GM12801 (cell line): ENCODE results near the gene DHRS3.

ENCODE experiments used
- TF ChIP-seq, protein P1 (sequence below): IDR thresholded peaks from one replicate; pipeline ENCODE4 v1.5.1; 2011; ENCODE audit warnings: control low read depth; ENCODE audit not compliant: insufficient read length; ENCODE audit errors: extremely low read depth

Gene DHRS3

DNA sequence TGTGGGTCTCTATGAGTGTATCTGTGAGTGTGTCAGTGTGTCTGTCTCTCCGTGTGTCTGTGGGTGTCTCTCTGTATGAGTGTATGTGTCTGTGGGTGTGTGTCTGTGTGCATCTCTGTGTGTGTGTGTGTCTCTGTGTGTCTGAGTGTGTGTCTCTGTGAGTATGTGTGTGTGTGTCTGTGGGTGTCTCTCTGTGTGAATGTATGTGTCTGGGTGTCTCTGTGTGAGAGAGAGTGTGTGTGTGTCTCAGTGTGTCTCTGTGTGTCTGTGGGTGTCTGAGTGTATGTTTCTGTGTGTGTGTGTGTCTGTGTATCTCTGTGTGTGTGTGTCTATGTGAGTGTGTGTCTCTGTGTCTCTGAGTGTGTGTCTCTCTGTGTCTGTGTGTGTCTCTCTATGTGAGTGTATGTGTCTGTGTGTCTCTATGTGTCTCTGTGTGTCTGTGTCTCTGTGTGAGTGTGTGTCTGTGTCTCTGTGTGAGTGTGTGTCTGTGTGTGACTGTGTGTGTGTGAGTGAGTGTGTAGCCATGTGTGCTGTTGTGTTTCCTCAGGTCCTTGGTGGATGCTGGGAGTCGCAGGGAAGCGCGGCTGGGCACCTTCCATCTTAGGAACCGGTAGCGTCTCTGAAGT, 33.0 kb downstream of the DHRS3 start:
- TF ChIP-seq, protein P1, sequence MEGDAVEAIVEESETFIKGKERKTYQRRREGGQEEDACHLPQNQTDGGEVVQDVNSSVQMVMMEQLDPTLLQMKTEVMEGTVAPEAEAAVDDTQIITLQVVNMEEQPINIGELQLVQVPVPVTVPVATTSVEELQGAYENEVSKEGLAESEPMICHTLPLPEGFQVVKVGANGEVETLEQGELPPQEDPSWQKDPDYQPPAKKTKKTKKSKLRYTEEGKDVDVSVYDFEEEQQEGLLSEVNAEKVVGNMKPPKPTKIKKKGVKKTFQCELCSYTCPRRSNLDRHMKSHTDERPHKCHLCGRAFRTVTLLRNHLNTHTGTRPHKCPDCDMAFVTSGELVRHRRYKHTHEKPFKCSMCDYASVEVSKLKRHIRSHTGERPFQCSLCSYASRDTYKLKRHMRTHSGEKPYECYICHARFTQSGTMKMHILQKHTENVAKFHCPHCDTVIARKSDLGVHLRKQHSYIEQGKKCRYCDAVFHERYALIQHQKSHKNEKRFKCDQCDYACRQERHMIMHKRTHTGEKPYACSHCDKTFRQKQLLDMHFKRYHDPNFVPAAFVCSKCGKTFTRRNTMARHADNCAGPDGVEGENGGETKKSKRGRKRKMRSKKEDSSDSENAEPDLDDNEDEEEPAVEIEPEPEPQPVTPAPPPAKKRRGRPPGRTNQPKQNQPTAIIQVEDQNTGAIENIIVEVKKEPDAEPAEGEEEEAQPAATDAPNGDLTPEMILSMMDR = no peak

DNA sequence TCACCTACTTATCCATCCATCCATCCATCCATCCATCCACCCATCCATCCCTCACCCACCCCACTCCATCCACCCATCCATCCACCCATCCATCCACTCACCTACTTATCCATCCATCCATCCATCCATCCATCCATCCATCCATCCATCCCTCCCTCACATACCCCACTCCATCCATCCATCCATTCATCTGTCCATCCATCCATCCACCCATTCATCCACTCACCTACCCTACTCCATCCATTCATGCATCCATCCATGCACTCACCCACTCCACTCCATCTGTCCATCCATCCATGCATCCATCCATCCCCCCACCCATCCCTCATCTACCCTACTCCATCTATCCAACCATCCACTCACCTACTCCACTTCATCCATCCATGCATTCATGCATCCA, 34.5 kb downstream of the DHRS3 start:
- TF ChIP-seq, protein P1 = no peak

DNA sequence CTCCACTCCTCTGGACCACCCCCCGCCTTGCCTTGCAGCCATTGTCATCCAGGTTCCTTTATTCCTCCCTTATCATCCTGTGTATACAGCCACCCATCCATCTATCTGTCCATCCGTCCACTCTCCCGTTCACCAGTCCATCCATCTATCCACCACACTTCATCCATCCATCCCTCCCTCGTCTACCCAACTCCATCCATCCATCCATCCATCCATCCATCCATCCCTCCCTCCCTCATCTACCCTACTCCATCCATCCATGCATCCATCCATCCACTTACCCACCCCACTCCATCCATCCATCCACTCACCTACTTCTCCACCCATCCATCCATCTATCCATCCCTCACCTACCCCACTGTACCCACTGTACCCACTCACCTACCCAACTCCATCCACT, 35.4 kb downstream of the DHRS3 start:
- TF ChIP-seq, protein P1 = no peak

DNA sequence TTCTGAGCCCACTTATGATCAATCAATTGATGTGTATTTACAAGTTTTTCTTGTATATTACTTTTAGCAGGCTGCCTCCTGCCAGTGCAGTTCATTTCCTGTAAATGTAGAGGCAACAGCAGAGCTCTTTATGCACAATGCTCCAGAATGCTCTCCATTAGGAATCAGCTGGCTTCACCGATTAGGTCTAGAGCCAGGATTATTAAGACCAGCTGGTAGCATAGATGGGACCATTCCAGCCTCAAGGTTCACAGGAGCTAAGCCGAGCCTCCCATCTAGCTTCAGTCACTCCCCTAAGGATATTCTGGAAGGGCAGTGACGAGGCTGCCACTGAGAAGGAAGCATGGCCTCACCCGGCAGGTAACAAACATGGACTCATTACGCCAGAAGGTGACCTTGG, 36.8 kb downstream of the DHRS3 start:
- TF ChIP-seq, protein P1 = no peak

DNA sequence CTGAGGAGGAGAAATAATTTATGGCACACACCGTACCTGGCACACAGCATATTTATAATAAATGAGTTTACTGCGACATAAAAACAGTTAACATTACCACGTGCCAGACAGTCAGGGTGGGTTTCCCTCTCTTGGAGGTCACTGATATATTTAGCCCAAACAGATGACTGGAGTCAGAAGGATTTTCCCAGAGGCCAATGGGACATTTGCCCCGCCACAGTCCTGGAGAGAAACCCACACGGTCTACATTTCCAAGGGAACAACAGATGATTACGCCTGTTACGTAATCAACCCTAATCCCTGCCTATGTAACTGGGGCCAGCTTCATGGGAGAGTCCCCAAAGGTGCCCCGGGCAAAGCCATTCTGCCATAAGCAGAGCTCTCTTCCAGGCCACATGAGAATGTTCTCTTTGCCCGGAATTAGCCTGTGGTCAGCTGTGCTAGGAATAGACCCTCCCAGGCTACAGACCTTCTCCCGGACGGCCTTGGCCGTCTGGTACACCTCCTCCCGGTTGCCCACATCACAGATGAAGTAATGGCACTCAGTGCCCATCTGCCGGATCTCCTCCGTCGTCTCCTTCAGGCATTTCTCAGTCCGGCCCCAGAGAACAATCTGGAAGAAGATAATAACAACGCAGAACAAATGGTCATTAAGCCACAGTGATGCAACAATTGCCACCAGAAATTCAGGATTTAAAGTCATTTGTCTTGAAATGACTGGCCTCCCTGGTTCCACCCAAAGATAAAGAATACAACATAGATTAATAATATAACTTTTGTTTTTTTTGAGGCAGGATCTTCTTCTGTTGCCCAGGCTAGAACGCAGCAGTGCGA, 37.7 kb downstream of the DHRS3 start:
- TF ChIP-seq, protein P1 = no peak

DNA sequence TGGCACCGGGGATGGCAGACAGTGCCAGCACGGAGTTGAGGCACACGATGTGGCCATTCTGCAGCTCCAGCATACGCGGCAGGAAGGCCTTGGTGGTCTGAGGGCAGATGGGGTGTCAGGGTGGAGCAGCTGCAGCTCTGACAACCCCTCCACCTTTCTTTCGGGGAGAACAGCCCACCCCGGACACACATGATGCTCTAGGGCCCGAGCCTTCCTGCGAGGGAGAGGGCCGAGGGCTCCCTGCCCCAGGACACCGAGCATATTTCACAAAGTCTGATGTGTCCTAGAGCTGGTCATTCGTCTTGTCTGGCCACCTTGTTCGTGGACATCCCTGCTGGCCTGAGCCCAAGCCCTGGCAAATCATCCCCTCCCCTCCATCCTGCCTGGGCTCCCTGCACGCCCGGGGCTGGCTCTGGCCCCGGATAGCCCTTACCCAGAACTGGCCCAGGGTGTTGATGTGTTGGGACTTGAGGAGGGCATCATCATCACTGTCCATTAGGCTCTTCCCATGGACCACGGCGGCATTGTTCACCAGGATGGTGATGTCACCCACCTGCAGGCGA, 39.1 kb downstream of the DHRS3 start:
- TF ChIP-seq, protein P1 = no peak

DNA sequence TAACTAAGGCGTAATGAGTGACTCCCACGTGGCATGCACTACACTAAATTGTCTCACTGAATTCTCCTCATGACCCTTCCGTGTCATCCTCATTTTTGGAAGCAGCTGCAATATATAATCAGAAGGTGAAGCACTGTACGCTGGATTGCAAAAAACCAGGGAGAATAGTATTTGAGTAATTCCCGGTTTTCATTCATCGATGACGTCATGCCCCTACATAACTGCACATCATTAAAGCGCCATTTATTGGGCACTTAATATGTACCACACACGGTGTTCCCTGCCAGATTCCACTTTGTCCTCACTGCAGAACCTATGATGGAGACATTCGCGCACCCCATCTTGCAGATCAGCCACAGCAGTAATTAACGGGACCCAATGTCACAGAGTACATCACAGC, 41.0 kb downstream of the DHRS3 start:
- TF ChIP-seq, protein P1 = no peak
